ENCODE results near the gene PER2. TPM values are rescaled to one million over a fixed set of nuclear protein-coding genes. Genes with fewer than 3 reads are reported as not detected.

Gene PER2
- total and polyA plus RNA-seq, 2 of the 13 experiments (the other 11 are each of a cell fraction or from before 2014, with no cell fraction given), result 5.1 to 9.4 TPM

- TF ChIP-seq ZNF691 (CRISPR knock-in tag; IDR thresholded peaks at IDR 0.05; ENCODE audit: borderline replicate concordance, low read depth), result no peak
- 0 out of 2 replicates have a peak, but pooled peaks have one; percentile 24 for TF ChIP-seq ELF3 (CRISPR knock-in tag; IDR thresholded peaks at IDR 0.05)
- no peak for TF ChIP-seq ZNF121 (CRISPR knock-in tag; IDR thresholded peaks at IDR 0.05)
- TF ChIP-seq CREB3 (CRISPR knock-in tag; IDR thresholded peaks at IDR 0.05), result 0 out of 2 replicates have a peak, but pooled peaks have one; percentile 20
- TF ChIP-seq RFX5 (IDR thresholded peaks at IDR 0.05; ENCODE audit: low read depth, low read length), result no peak
- no peak for TF ChIP-seq SRSF4 (IDR thresholded peaks at IDR 0.05; ENCODE audit: low read depth, low read length, poor library complexity, severe bottlenecking)
- no peak for TF ChIP-seq SMC3 (IDR thresholded peaks at IDR 0.05; ENCODE audit: low read length)
- TF ChIP-seq SAP130 (CRISPR knock-in tag; IDR thresholded peaks at IDR 0.05; ENCODE audit: low read depth), result peak; percentile 81
- TF ChIP-seq HNF4G (IDR thresholded peaks at IDR 0.05; ENCODE audit: borderline replicate concordance, low read depth, low read length), result no peak
- TF ChIP-seq HNF4G (CRISPR knock-in tag; IDR thresholded peaks at IDR 0.05; ENCODE audit: borderline replicate concordance, low read depth), result no peak
- no peak for TF ChIP-seq NAIF1 (CRISPR knock-in tag; IDR thresholded peaks at IDR 0.05; ENCODE audit: borderline replicate concordance)
- TF ChIP-seq ETV5 (CRISPR knock-in tag; IDR thresholded peaks at IDR 0.05; ENCODE audit: borderline replicate concordance), result no peak; the same call in 1 of the 2 replicates
- no peak for TF ChIP-seq MATR3 (CRISPR knock-in tag; IDR thresholded peaks at IDR 0.05)
- TF ChIP-seq TOPORS (CRISPR knock-in tag; IDR thresholded peaks at IDR 0.05), result no peak
- TF ChIP-seq ZHX2 (IDR thresholded peaks at IDR 0.05; ENCODE audit: low read depth), result no peak
- TF ChIP-seq ZHX2 (CRISPR knock-in tag; IDR thresholded peaks at IDR 0.05; ENCODE audit: borderline replicate concordance), result peak; percentile 78; the same call in 1 of the 2 replicates
- 0 out of 2 replicates have a peak, but pooled peaks have one; percentile 46 for TF ChIP-seq ZNF607 (CRISPR knock-in tag; IDR thresholded peaks at IDR 0.05; ENCODE audit: borderline replicate concordance)
- no peak for TF ChIP-seq ARHGAP35 (CRISPR knock-in tag; IDR thresholded peaks at IDR 0.05; ENCODE audit: borderline replicate concordance)
- TF ChIP-seq ZXDC (CRISPR knock-in tag; IDR thresholded peaks at IDR 0.05), result no peak
These were observed 85.1 kb downstream of the PER2 start, which contains the start of gene ILKAP (continued) for GRCh38 chr2:238203094-238203972.
